NCI-H146 treated with DMSO at 0.1 percent for 48 hours (cell line): Measurements from ENCODE around the gene LRRC8C.

ENCODE experiments used
- DNase-seq: peaks from one replicate; lab custom pipeline; 2025; ENCODE audit not compliant: unreplicated experiment; lab: John Stamatoyannopoulos, UW

Gene LRRC8C

DNA sequence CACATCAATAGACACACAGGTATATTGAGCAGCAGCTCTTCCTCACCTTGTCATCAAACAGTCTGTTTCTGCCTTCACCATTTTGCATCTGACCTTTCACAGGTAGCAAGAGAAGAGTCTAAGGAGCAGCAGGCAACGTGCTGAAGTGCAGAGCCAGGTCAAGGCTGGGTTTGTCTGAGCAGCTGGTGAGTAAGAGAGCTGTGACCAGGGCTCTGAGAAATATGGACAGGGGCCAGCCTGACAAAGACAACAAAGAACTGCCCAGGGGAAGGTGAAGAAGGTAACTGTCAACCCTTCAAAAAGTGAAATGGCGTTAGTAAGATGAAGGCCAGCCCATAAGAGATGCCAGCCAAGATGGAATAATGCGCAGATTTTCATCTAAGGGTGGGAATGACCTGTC lies 129.0 kb downstream of the LRRC8C start:
- DNase-seq, result no peak

DNA sequence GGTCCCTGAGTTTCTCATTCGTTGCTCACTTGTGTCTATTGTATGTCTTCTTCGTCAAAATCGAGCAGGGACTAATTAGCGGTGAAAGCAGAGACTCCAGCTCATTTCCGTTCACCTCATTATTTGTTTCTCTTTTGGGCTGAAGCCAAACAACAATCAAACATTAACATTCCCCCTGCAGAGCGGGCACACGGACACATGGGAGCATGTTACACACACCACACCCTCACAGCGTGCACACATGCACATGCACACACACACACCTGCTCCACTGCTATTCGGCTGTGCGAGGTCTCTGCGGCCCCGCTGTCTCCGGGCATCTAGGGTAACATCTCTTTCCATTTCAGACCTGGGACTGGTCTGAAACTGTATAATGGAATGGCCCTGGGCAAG lies 129.5 kb downstream of the LRRC8C start:
- peak; percentile 55 for DNase-seq

GRCh38 chr1:89762779-89763648 lies 130.1 kb downstream of the LRRC8C start:
- DNase-seq, result peak; percentile 58

DNA sequence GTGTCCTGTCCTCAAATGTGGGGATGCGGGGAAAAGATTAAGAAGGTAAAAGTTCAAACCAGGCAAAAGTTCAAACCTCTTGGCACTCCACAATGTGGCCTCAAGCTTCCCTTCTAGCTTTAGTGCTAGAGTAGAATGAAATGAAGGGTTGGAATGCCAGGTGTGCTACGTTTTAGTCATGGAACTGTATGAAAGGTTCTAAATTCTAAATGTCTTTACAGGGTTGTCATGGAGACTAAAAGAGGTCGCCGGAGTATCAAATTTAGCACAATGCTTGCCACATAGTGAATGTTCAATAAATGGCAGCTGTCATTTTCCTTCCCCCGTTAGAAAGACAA lies 130.7 kb downstream of the LRRC8C start:
- no peak for DNase-seq

DNA sequence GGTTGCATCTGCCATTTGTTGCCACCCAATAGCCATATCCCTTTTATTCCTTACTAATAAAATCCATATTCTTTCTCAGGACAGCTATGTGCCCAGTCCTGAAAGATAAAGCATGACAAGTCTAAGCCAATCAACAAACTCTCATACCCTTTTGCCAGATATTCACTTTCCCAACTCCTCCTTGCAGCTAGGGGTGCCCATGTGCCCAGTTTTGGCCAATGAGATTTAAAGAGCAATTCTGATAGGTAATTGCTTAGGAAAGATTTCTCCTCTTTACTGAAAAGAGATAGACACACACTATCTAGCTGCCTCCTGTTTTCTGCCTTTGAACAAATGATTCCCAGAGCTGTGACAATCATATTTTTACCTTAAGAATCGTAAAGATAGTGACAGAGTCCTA lies 132.9 kb downstream of the LRRC8C start:
- no peak for DNase-seq

- no peak for DNase-seq
Measured at GRCh38 chr1:89767618-89768017, 134.7 kb downstream of the LRRC8C start.
